IPS-18a (cell line): ENCODE measurements around the gene GRIN2D.
"Not testable (repeated sequence)": the region's sequence is repeated elsewhere in the genome, so short reads cannot be mapped to it uniquely, and the experiment has no call there.

Experiments
- H3K27ac ChIP-seq: one replicate; pipeline ENCODE4 v1.5.1; 2013; ENCODE audit warnings: low read length
- H3K27me3 ChIP-seq: one replicate; pipeline ENCODE4 v1.6.1; 2013; ENCODE audit warnings: mild to moderate bottlenecking, low read length; ENCODE audit not compliant: control insufficient read depth, insufficient read depth
- H3K36me3 ChIP-seq: one replicate; pipeline ENCODE4 v1.6.1; 2013; ENCODE audit warnings: low read depth, low read length; ENCODE audit not compliant: control insufficient read depth
- H3K4me1 ChIP-seq: one replicate; pipeline ENCODE4 v1.6.1; 2013; ENCODE audit warnings: low read depth, low read length; ENCODE audit not compliant: control insufficient read depth
- H3K4me3 ChIP-seq: one replicate; pipeline ENCODE4 v1.5.1; 2013; ENCODE audit warnings: low read length
- H3K9ac ChIP-seq: one replicate; pipeline ENCODE4 v1.6.1; 2013; ENCODE audit warnings: mild to moderate bottlenecking, low read length, moderate library complexity
- H3K9me3 ChIP-seq: one replicate; pipeline ENCODE4 v1.6.1; 2013; ENCODE audit warnings: low read depth, low read length; ENCODE audit not compliant: control insufficient read depth

GRIN2D gene

GRCh38 chr19:48372904-48373303 is 20.6 kb upstream of the GRIN2D start:
- H3K4me1 ChIP-seq: no peaks in the 10 kb centered on the region
- H3K4me3 ChIP-seq: no peak overlapping the region
- H3K9me3 ChIP-seq: no peaks in the 10 kb centered on the region
- no peaks in the 10 kb centered on the region for H3K27me3 ChIP-seq
- no peak overlapping the region for H3K9ac ChIP-seq
- no peaks in the 10 kb centered on the region for H3K36me3 ChIP-seq
- H3K27ac ChIP-seq: no peak overlapping the region

DNA sequence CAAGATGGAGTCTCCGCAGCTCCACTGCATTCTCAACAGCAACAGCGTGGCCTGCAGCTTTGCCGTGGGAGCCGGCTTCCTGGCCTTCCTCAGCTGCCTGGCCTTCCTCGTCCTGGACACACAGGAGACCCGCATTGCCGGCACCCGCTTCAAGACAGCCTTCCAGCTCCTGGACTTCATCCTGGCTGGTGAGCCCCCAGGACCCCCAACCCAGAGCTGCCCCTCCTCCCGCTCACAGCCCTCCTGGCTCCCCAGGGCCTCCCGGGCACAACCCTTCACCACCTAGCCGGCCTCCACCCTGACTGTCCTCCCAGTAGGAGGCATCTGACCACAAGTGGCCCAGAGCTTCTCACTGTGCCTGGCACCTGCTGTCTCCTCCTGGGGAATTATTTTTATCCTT is 19.9 kb upstream of the GRIN2D start:
- H3K9ac ChIP-seq: no peak overlapping the region
- H3K4me1 ChIP-seq: no peaks in the 10 kb centered on the region
- no peaks in the 10 kb centered on the region for H3K27me3 ChIP-seq
- no peak overlapping the region for H3K4me3 ChIP-seq
- no peaks in the 10 kb centered on the region for H3K9me3 ChIP-seq
- no peak overlapping the region for H3K27ac ChIP-seq
- no peaks in the 10 kb centered on the region for H3K36me3 ChIP-seq

- H3K9me3 ChIP-seq: no peaks in the 10 kb centered on the region
- no peak overlapping the region for H3K9ac ChIP-seq
- peaks cover 12% of the 10 kb centered on the region for H3K36me3 ChIP-seq
- H3K4me3 ChIP-seq: no peak overlapping the region
- H3K4me1 ChIP-seq: no peaks in the 10 kb centered on the region
- H3K27ac ChIP-seq: no peak overlapping the region
- H3K27me3 ChIP-seq: no peaks in the 10 kb centered on the region
Observed at GRCh38 chr19:48378194-48378570, 15.3 kb upstream of the GRIN2D start.

DNA sequence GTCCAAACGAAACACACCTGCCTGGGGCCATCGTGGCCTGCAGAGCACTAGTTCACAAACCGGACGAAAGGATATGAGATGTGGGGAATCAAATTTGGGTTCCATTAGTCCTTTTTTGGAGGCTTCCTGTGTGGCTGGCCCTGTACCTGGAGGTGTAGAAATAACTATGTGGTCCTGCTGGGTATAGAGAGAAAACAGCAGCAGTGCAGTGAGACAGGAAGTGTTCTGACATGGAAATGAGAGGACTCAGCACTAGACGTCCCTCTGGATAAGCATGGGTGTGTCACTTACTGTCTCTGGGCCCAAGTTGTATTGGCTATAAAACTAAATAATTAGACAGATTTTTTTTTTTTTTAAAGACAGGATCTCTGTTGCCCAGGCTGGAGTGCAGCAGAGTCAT is 14.4 kb upstream of the GRIN2D start:
- no peaks in the 10 kb centered on the region for H3K27me3 ChIP-seq
- no peaks in the 10 kb centered on the region for H3K4me1 ChIP-seq
- no peaks in the 10 kb centered on the region for H3K9me3 ChIP-seq
- no peak overlapping the region for H3K27ac ChIP-seq
- H3K4me3 ChIP-seq: no peak overlapping the region
- no peak overlapping the region for H3K9ac ChIP-seq
- peaks cover 18% of the 10 kb centered on the region for H3K36me3 ChIP-seq

DNA sequence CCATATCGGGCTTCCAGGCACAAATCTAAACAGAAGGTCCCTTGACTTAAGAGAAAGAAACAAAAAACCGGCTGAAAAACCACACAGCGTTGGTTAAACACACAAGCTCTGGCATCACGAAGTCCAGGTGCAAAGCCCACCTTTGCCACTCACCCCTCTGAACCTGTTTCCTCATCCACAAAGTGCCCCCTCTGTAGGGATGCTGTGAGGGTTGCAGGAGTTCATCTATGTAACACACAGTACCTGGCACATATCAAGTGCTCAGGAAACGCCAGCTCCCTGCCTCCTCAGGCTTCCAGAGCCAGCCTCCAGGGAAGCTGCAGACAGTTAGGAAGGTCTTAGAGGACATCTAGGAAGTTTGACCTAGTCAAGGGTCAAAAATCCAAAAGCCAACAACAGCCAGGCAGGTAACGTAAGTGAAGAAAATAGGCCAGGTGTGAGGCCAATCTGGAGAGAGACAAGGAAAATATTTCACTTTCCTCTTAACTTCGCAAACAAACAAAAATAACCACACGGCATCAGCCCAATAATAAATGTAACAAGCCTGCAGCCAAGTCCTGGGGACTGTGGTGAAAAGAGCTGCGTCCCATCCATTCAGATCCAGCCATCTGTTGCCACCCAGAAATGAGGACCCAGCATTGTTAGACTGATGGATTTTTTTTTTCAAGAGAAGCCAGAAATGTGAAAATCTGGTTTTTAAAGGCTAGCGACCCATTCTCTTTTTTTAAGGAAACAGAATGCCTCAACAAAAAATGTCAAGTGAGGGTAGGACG is 12.1 kb upstream of the GRIN2D start:
- H3K4me1 ChIP-seq: no peaks in the 10 kb centered on the region
- no peak overlapping the region for H3K9ac ChIP-seq
- no peaks in the 10 kb centered on the region for H3K9me3 ChIP-seq
- no peak overlapping the region for H3K4me3 ChIP-seq
- H3K27me3 ChIP-seq: no peaks in the 10 kb centered on the region
- peaks cover 38% of the 10 kb centered on the region for H3K36me3 ChIP-seq
- no peak overlapping the region for H3K27ac ChIP-seq

GRCh38 chr19:48382286-48382685 is 11.2 kb upstream of the GRIN2D start:
- H3K9ac ChIP-seq: no peak overlapping the region
- no peaks in the 10 kb centered on the region for H3K9me3 ChIP-seq
- no peaks in the 10 kb centered on the region for H3K4me1 ChIP-seq
- H3K4me3 ChIP-seq: no peak overlapping the region
- no peaks in the 10 kb centered on the region for H3K27me3 ChIP-seq
- no peak overlapping the region for H3K27ac ChIP-seq
- peaks cover 44% of the 10 kb centered on the region for H3K36me3 ChIP-seq

GRCh38 chr19:48385461-48386087 is 7.9 kb upstream of the GRIN2D start:
- Histone ChIP-seq H3K9ac (no peak overlapping the region), H3K27ac (no peak overlapping the region), H3K36me3 (peaks cover 62% of the 10 kb centered on the region), H3K9me3 (no peaks in the 10 kb centered on the region), H3K27me3 (no peaks in the 10 kb centered on the region), H3K4me3 (no peak overlapping the region), H3K4me1 (no peaks in the 10 kb centered on the region)

DNA sequence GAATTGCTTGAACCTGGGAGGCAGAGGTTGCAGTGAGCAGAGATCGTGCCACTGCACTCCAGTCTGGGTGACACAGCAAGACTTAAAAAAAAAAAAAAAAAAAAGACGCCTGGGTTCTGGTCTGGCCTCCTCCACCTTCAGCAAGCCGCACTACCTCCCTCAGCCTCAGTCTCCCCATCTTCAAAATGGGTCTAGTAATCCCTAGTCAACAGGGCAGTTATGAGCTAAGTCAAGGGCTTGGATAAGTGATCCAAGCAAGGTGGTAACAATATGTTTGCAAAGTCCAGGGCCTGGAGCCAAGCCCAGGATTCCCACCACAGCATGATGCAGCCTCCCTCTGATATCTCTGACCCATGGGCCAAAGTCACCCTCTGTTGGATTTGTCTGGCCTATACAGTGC is 6.5 kb upstream of the GRIN2D start:
- Histone ChIP-seq H3K27ac (no peak overlapping the region), H3K27me3 (no peaks in the 10 kb centered on the region), H3K9ac (no peak overlapping the region), H3K36me3 (peaks cover 58% of the 10 kb centered on the region), H3K9me3 (no peaks in the 10 kb centered on the region), H3K4me1 (no peaks in the 10 kb centered on the region), H3K4me3 (no peak overlapping the region)

DNA sequence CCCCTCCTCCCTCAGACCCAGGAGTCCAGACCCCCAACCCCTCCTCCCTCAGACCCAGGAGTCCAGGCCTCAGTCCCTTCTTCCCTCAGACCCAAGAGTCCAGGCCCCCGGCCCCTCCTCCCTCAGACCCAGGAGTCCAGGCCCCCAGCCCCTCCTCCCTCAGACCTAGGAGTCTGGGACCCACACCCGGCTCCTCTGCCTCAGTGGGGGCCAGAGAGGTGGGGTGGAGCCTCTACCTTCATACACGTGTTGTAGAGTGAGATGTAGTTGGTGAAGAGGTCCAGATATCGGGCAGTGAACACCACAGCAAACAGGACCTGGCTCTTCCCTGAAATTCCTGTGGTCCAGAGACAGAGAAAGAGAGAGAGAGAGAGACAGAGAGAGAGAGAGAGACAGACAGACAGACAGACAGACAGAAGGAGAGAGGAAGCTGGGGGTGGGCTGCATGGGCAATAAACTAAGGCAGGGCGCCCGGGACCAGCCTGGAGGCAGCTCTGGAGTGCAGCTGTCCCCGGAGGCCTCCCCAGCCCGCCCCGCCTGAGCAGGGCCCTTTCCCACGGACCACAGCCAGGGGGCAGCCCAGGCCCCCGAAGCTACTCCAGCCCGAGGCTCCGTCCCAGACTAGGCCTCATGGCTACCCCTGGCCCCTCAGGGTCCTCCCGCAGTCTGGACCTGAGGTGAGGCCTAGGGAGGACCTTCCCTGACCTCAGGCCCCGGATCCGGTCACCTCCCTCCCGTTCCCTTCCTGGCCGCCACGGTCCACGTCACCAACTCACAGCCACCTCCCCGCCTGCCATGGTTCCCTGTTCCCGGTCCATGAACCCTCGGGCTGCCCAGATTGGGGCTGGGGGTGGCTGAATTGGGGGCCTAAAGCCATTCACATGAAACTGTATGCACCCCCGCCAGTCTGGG is 3.0 kb upstream of the GRIN2D start:
- peak overlapping the region; percentile 91 for H3K4me3 ChIP-seq
- peaks cover 32% of the 10 kb centered on the region for H3K36me3 ChIP-seq
- H3K27me3 ChIP-seq: peaks cover 33% of the 10 kb centered on the region
- peaks cover 13% of the 10 kb centered on the region for H3K4me1 ChIP-seq
- H3K9me3 ChIP-seq: no peaks in the 10 kb centered on the region
- peak overlapping the region; percentile 35 for H3K27ac ChIP-seq
- peak overlapping the region; percentile 84 for H3K9ac ChIP-seq

DNA sequence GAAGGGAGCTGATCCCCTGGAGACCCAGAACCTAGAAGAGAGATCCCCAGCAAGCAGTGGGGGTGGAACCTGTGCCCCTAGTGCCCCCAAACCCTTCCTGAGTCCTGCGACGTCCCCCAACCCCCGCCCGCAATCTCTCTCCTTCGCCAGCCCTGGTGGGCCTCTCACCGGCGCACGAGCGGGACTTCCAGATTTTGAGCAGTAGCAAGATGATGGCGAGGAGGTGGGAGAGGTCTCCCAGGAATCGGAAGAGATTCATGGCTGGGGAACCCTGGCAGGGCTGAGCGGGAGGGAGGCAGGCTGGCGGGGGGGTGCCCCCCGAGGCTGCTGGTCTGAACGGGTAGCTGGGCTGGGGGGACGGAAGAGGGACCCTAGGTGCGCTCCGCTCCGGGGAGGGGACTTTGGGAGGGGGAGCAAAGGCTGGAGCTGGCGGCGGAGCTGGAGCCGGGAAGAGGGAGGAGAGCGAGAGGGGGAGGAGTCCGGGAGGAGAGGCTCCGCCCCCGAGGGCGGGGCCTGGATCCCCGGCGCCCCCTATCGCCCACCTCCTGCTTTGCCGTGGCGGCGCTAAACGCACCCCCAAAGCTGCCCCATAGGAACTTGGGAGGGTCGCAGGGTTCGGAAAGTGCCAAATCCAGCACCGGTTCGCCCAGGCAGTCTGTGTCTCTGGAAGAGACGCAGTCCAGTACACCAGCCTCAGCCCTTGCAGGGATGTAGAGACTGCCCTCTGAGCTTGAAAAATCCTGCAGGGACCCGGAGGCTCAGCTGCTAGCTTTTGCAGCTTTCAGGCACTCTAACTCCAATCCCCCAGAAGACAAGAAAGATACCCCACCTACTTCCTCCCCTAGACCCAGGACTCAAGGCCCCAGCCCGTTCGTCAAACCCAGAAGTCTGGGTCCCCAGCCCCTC is 2.1 kb upstream of the GRIN2D start, which contains the start of gene KDELR1:
TSS of gene KDELR1 (minus strand) at position 452 of the 906 bp plus-strand sequence. CDS start at position 259, 193 bp downstream.
- peak within 1 kb of the TSS; percentile 84 for H3K9ac ChIP-seq
- H3K36me3 ChIP-seq: peaks cover 23% of the 10 kb centered on the region
- peaks cover 19% of the 10 kb centered on the region for H3K4me1 ChIP-seq
- no peaks in the 10 kb centered on the region for H3K9me3 ChIP-seq
- peaks cover 42% of the 10 kb centered on the region for H3K27me3 ChIP-seq
- H3K4me3 ChIP-seq: peak within 1 kb of the TSS; percentile 91
- H3K27ac ChIP-seq: peak within 1 kb of the TSS; percentile 35

DNA sequence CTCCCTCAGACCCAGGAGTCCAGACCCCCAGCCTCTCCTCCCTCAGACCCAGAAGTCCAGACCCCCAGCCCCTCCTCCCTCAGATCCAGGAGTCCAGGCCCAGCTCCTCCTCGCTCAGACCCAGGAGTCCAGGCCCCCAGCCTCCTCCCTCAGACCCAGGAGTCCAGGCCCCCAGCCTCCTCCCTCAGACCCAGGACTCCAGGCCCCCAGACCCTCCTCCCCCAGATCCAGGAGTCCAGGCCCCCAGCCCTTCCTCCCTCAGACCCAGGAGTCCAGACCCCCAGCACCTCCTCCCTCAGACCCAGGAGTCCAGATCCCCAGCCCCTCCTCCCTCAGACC is 1.5 kb upstream of the GRIN2D start:
- not testable (repeated sequence) for H3K27ac ChIP-seq, H3K9me3 ChIP-seq, H3K9ac ChIP-seq, H3K4me3 ChIP-seq
- peaks cover 48% of the 10 kb centered on the region for H3K27me3 ChIP-seq
- H3K4me1 ChIP-seq: peaks cover 19% of the 10 kb centered on the region
- peaks cover 21% of the 10 kb centered on the region for H3K36me3 ChIP-seq
